C1 segment of cervical spinal cord (tissue), 14 donors: ENCODE results near the gene DHX58.
A peak's percentile ranks its signal among the peaks of the same experiment; 100 is the strongest.

Experiments used
- DNase-seq, 14 donors: peaks; one replicate each; lab custom pipeline; 2025; lab: John Stamatoyannopoulos, UW

DHX58 gene

DNA sequence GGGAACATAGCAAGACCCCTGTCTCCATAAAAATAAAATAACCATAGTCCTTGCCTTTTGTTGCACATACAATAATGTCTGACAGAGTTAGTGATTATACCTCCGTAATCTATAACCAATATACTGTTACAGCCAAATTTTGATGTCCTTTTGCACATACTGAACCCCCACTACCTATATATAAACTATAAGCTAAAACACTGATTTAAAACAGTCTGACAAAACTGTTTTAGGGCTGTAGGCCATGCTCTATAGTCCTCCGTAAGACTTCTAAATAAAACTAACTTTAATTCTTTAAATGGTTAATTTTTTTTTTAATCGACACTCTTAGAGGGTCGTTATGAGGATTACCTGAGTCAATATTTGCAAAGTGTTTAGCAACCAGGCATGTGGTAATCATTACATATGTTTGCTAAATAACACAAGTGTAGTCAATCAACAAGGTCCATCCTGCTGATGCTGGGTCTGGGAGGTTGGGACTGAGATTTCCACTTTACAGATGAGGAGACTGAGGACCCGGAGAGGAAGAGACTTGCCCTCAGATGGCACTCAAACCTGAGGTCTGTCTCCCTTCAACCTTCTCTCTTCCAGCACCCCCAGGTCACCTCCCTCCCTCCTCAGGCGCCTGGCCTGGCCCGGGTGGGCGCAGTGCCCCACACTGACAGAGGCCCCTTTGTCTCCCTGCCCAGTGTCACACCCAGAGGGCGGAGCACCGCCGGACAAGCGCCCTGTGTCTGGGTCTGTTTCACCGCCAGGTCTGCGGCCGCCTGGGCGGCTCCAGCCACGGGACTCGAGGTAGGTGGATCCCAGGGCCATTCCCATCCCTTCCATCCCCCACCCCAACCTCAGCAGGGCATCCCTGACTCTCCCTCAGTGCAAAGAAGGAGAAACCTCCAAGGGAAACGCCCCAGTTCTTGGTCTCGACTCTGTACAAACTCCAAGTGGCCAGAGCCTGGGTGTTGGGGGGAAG lies 24.5 kb downstream of the DHX58 start:
- DNase-seq = peak in 5 of 14 donors; percentile 13 to 42 (median 30)

- DNase-seq = no peak
Measured at GRCh38 chr17:42087042-42087701, 25.3 kb downstream of the DHX58 start.

- no peak for DNase-seq
Measured at GRCh38 chr17:42081516-42082129, 30.9 kb downstream of the DHX58 start.

DNA sequence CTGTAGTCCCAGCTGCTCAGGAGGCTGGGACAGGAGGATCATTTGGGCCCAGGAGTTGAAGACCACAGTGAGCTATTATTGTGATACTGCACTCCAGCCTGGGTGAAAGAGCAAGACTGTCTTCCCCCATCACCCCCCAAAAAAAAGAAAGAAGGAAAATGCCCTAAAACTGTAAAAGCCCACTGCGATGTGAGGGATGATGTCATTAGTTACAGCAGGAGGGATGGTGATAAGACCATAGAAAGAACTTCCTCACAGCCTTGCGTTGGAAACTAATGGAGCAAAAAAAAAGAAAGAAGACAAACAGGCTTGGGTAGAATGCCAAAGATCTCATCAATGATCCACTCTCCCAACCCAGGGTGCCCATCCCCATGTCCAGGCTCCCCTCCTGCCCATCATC lies 33.0 kb downstream of the DHX58 start:
- DNase-seq = no peak

DNA sequence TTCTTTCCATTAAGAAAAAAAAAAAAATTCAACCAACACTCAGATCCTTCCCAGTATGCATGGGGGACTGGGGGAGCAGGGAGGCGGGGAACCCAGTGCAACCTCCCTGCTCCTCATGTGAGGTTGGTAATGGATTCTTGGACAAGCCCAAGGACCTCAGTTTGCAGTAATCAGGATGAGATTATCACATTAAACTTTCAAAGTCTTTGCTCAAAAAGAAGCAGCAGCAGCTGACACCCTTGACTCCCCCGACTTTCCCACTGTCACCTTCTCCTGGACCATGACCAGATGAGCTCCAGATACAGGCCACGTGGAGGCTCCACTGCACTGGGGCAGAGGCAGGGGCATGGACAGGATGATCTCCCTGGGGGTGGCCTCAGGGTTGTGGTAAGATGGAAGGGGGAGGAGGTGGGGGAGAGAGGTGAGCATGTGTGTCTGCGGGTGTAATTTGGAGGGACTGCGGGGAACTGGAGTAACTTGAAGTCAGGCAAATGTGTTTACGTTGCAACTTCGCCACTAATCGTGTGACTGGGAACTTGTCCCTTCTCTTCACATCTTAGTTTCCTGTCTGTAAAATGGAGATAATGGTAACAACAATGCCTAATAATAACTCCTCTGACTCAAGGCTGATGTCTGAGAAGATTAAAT lies 34.0 kb downstream of the DHX58 start:
- DNase-seq = no peak

DNA sequence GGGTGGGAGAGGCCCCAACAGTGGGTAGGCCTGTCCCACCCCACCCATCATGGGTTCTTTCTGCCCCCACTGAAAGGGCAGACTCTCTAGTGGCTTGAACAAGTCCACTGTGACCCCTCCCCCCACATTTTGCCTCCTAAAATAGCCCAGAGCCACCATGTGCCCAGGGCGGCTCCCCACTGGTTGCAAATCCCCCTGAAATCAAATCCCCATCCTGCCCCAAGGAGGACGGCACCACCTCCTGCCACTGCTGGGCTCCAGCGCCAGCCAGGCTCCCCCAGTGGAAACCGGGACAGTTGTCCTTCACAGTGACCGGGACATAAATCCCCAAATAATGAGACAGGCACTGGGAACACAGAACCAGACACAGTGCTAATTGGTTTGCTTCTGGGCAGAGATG lies 34.8 kb downstream of the DHX58 start:
- DNase-seq = no peak

GRCh38 chr17:42076797-42077559 lies 35.5 kb downstream of the DHX58 start:
- DNase-seq = no peak

GRCh38 chr17:42075789-42076188 lies 36.7 kb downstream of the DHX58 start:
- DNase-seq = no peak

GRCh38 chr17:42072323-42073187 lies 40.0 kb downstream of the DHX58 start:
- no peak for DNase-seq

DNA sequence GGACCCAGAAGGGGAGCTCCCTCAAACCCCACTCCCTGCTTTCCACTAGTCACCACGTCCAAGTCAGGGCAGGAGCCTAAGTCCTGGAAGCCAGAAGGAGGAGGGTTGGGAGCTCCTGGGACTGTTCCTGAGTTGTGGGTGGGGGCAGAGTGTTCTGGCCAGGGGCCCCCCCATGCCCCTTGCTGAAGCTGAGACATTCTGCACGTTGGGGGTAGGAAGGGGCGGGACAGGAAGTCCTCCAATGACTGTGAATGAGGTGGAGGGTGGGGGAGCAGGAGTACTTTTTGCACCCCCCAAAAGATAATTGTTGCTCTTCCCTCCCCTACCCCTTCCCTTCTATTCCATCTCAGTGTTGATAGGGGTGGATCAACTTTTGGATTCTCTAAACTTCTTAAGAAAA lies 40.7 kb downstream of the DHX58 start:
- DNase-seq = no peak

DNA sequence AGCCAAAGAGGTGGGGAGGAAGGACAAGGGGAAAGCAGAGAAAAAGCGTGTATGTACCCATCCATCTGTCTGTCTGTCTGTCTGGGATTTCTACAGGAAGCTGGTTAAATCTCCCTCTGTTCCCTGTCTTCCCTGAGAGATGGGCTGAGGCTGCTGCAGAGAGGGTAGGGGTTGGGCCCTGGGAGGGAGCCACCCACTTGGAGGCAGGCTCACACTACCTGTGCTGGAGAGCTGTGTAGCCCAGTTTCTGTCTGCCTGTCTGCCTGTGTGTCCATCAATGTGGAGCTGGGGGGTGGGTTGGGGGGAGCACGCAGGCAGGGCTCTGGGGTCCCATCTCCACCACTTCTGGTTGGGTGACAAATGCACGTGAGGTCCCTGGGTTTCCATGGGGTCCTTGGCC lies 43.5 kb downstream of the DHX58 start:
- no peak for DNase-seq

DNA sequence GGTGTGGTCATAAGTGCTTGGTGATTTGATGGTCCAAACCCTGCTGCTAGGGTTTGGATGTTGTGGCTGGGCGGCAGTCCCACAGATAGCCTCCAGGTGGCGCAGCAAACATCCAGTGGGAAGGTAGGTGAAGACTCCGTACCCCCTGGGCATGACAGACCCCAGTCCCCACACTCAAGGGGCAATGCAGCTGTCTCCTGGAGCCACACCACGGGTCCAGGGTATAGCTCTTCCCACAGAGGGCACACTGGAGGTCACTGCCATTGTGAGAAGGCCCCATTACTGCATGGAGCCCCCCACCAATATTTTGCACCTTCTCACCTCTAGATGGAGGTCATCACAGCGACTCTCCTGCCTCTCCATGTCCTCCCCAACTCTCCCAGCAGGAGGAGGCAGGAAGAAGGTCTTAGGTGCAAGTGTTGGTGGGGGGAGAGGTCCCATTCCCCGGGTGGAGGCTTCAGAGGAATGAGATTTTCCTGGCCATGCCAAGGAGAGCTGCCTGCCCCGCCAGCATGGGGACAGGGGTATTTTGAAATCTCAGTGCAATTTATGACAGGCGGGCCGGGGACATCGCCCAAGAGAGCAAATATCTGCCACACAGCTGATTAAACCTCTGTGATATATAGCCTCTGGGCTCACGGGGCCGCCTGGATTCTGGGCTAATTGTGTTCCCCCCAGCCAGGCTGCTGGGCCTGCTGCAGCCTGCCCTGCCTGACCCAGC lies 45.0 kb downstream of the DHX58 start:
- DNase-seq = peak in 5 of 14 donors; percentile 2 to 32 (median 16)

GRCh38 chr17:42065201-42065600 lies 47.3 kb downstream of the DHX58 start:
- no peak for DNase-seq

- DNase-seq = no peak
Measured at GRCh38 chr17:42062681-42063080, 49.8 kb downstream of the DHX58 start.

DNA sequence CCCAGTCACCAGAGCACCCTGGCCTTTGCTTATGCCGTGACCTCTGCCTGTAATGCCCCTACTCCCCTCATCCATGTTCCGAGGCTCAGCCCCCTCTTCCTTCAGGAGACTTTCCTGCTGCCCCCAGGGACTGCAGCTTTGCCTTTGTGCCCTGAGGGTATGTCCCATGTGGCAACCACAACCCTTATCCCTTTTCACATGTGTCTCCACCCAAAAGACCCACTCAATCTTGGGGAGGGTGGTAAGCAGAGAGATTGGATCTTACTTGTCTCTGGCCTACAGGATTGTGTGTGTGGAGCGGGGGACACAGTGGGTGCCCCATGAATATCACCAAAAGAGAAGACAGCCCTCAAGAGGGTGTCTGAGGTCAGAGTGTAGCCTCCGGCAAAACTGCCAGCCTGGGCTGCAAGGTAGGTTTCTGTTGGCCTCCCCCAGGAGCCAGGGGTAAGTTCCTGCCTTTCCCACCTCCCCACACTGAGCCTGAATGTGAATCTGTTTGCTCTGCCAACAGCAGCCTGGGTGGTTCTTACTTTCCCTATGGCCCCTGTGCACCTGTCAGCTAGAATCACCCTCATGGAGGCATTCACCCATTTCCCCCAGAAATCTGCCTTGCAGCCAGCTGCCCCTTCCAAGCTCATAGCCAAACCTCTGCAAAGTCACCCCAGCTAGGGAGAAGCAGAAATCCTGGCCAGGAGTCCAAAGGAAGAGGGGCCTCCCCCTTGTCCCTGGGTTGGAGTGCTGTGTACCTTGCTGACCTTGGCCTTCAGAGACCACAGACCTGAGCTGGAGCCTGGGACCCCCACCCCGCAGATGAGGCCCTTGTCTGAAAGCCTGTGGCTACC lies 50.6 kb downstream of the DHX58 start:
- no peak for DNase-seq

- no peak for DNase-seq
Measured at GRCh38 chr17:42060231-42060630, 52.3 kb downstream of the DHX58 start.

- DNase-seq = no peak
Measured at GRCh38 chr17:42059815-42060214, 52.7 kb downstream of the DHX58 start.

GRCh38 chr17:42058063-42058462 lies 54.5 kb downstream of the DHX58 start:
- DNase-seq = no peak

DNA sequence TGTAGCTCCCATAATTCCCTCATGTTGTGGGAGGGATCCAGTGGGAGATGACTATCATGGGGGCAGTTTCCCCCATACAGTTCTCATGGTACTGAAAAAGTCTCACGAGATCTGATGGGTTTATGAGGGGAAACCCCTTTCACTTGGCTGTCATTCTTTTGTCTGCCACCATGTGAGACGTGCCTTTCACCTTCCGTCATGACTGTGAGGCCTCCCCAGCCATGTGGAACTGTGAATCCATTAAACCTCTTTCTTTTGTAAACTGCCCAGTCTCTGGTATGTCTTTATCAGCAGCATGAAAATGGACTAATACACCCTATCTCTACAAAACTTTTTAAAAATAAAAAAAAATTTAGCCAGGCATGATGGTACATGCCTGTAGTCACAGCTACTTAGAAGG lies 55.9 kb downstream of the DHX58 start:
- no peak for DNase-seq
